K562 (cell line): Measurements from ENCODE around the gene IRF2. TPM values are rescaled to one million over a fixed set of nuclear protein-coding genes. Genes with fewer than 3 reads are reported as not detected.

Experiments used
- BRD4 ChIP-seq: fragments of 200-600 bp; sonication (generic); IDR thresholded peaks from 2 replicates; pipeline ENCODE4 v1.6.1; 2017; ENCODE audit warnings: inconsistent platforms
- CHD4 ChIP-seq: fragments of 200-600 bp; sonication (generic); IDR thresholded peaks from 3 replicates; pipeline ENCODE4 v1.6.1; 2012; ENCODE audit warnings: low read depth, mild to moderate bottlenecking, mixed read lengths, low read length, inconsistent platforms; ENCODE audit not compliant: insufficient read depth, insufficient replicate concordance, poor library complexity, severe bottlenecking
- E2F1 ChIP-seq: sonication (generic); formaldehyde crosslinking; IDR thresholded peaks from 2 replicates; pipeline ENCODE4 v1.8.1; 2023; ENCODE audit warnings: mild to moderate bottlenecking, missing genetic modification reagents, moderate library complexity
- E2F5 ChIP-seq: sonication (generic); formaldehyde crosslinking; IDR thresholded peaks from 2 replicates; pipeline ENCODE4 v1.8.0; 2022; ENCODE audit warnings: mild to moderate bottlenecking, missing genetic modification reagents
- FOS ChIP-seq: IDR thresholded peaks from 3 replicates; pipeline ENCODE4 v1.6.1; 2011; ENCODE audit not compliant: insufficient read length; ENCODE audit errors: extremely low read depth
- GABPB2 ChIP-seq: fragments of 250-450 bp; sonication (Bioruptor Pico); conservative IDR thresholded peaks from 2 replicates; pipeline ENCODE4 v1.5.1; 2021; ENCODE audit warnings: mild to moderate bottlenecking
- KDM5B ChIP-seq: fragments of 200-600 bp; sonication (generic); IDR thresholded peaks from 2 replicates; pipeline ENCODE4 v1.6.1; 2012; ENCODE audit warnings: low read depth, mild to moderate bottlenecking, moderate library complexity, low read length, control low read depth, inconsistent platforms; ENCODE audit not compliant: insufficient replicate concordance
- MBD2 ChIP-seq: sonication (generic); IDR thresholded peaks from 2 replicates; pipeline ENCODE4 v1.6.1; 2016; ENCODE audit warnings: low read depth, borderline replicate concordance
- MECOM ChIP-seq: fragments of 250-450 bp; sonication (Bioruptor Pico); IDR thresholded peaks from 2 replicates; pipeline ENCODE4 v1.8.0; 2022; ENCODE audit warnings: inconsistent platforms
- NCOR1 ChIP-seq: fragments of 450-650 bp; IDR thresholded peaks from 2 replicates; pipeline ENCODE4 v1.6.1; 2016; ENCODE audit warnings: mild to moderate bottlenecking, moderate library complexity
- NR2F6 ChIP-seq: fragments of 450-650 bp; formaldehyde crosslinking; IDR thresholded peaks from 2 replicates; pipeline ENCODE4 v1.4.0; 2020; ENCODE audit warnings: mild to moderate bottlenecking
- PKNOX1 ChIP-seq: fragments of 450-650 bp; IDR thresholded peaks from 2 replicates; pipeline ENCODE4 v1.6.1; 2016
- RBBP5 ChIP-seq: fragments of 200-600 bp; sonication (generic); IDR thresholded peaks from 2 replicates; pipeline ENCODE4 v1.6.1; 2012; ENCODE audit warnings: borderline replicate concordance, mild to moderate bottlenecking, low read length, control low read depth, inconsistent platforms; ENCODE audit not compliant: insufficient read depth, poor library complexity, severe bottlenecking
- RHOXF2B ChIP-seq: fragments of 250-450 bp; sonication (Bioruptor Pico); conservative IDR thresholded peaks from 2 replicates; pipeline ENCODE4 v1.5.1; 2021
- SAP30 ChIP-seq: fragments of 200-600 bp; sonication (generic); IDR thresholded peaks from 2 replicates; pipeline ENCODE4 v1.6.1; 2012; ENCODE audit warnings: borderline replicate concordance, low read depth, mild to moderate bottlenecking, moderate library complexity, low read length, control low read depth, inconsistent platforms; ENCODE audit not compliant: insufficient read depth, poor library complexity, severe bottlenecking
- SNRNP70 ChIP-seq: fragments of 200-400 bp; formaldehyde crosslinking; optimal IDR thresholded peaks from 2 replicates; pipeline ENCODE3; 2017; ENCODE audit warnings: low read depth, low read length
- SRSF9 ChIP-seq: fragments of 200-400 bp; formaldehyde crosslinking; IDR thresholded peaks from 2 replicates; pipeline ENCODE4 v1.6.1; 2017; ENCODE audit warnings: low read depth, low read length, borderline replicate concordance
- TBL1XR1 ChIP-seq, 2 experiments: IDR thresholded peaks; 2 replicates each; pipeline ENCODE4 v1.6.1; 2012; ENCODE audit warnings: improper control_type of control experiment in 2 of 2, low read length in 2 of 2, mild to moderate bottlenecking in 1 of 2
- TCF7 ChIP-seq: sonication (generic); IDR thresholded peaks from 2 replicates; pipeline ENCODE4 v1.6.1; 2016; ENCODE audit warnings: antibody characterized with exemption, borderline replicate concordance
- ZHX1 ChIP-seq: fragments of 150-350 bp; conservative IDR thresholded peaks from 2 replicates; pipeline ENCODE4 v1.6.1; 2014; ENCODE audit warnings: low read length
- ZNF239 ChIP-seq: fragments of 250-450 bp; sonication (Bioruptor Pico); IDR thresholded peaks from 2 replicates; pipeline ENCODE4 v1.4.0; 2020; ENCODE audit warnings: mild to moderate bottlenecking
- ZNF24 ChIP-seq: fragments of 450-650 bp; IDR thresholded peaks from 2 replicates; pipeline ENCODE4 v1.6.1; 2016
- polyA plus RNA-seq, 8 experiments: library from polyadenylated mRNA; depleted of rRNA in 4 of 8; stranded (reverse) in 5 of 8; unstranded in 3 of 8; fragments of >200 nt; fragmentation: Nextera tagmentation in 2 of 8; fragmentation: Illumina TruSeq in 1 of 8; extraction: Ambion mirVana in 2 of 8; extraction: Trizol in 1 of 8; gene quantifications; 2 replicates each; pipeline versions ENCODE4 v1.2.1 to v1.2.3, GENCODE V29; 2011 to 2014; ENCODE audit warnings: inconsistent platforms in 1 of 8, missing spikeins in 1 of 8
- total RNA-seq, 7 experiments: library from RNA; depleted of rRNA in 6 of 7; stranded (reverse); fragments of >200 nt in 6 of 7; fragmentation: Illumina TruSeq in 2 of 7; extraction: Trizol in 2 of 7; gene quantifications; 2 replicates each; pipeline versions ENCODE4 v1.2.1 to v1.2.3, GENCODE V29; 2011 to 2021; ENCODE audit warnings: low replicate concordance in 1 of 7

Gene IRF2
- total and polyA plus RNA-seq, 9 of the 15 experiments (the other 6 are each of a cell fraction or from before 2014, with no cell fraction given), result 7.1 to 17.1 (median 11.3) TPM

GRCh38 chr4:184474263-184475095, at the start of gene IRF2 (continued):
- TF ChIP-seq NCOR1, result peak; percentile 44; the same call in 1 of the 2 replicates
- peak; percentile 37; the same call in 1 of the 2 replicates for TF ChIP-seq MBD2
- TF ChIP-seq RHOXF2B (CRISPR knock-in tag), result no peak
- TF ChIP-seq TCF7, result peak; percentile 82; the same call in 1 of the 2 replicates
- TF ChIP-seq MECOM (CRISPR knock-in tag), result no peak
- TF ChIP-seq SAP30, result peak; percentile 84
- 0 out of 2 replicates have a peak, but pooled peaks have one; percentile 18 for TF ChIP-seq BRD4
- no peak for TF ChIP-seq SNRNP70
- TF ChIP-seq ZNF24, result no peak
- no peak for TF ChIP-seq ZNF239 (CRISPR knock-in tag)
- no peak for TF ChIP-seq FOS
- TF ChIP-seq RBBP5, result peak; percentile 88
- no peak for TF ChIP-seq E2F5 (CRISPR knock-in tag)
- TF ChIP-seq CHD4, result no peak
- peak; percentile 44 for TF ChIP-seq KDM5B
- TF ChIP-seq ZHX1, result no peak
- peak in 1 of 2 experiments; percentile 71; a peak in 1 of 4 replicates for TF ChIP-seq TBL1XR1 (IDR thresholded peaks at IDR 0.05; ENCODE audit: low read length in 2 of 2)
- TF ChIP-seq E2F1 (CRISPR knock-in tag), result no peak
- TF ChIP-seq GABPB2 (CRISPR knock-in tag), result no peak
- no peak for TF ChIP-seq SRSF9
- TF ChIP-seq NR2F6 (CRISPR knock-in tag), result no peak
- no peak for TF ChIP-seq PKNOX1
